ENCODE results near the gene LST1. TPM values are rescaled to one million over a fixed set of nuclear protein-coding genes. Genes with fewer than 3 reads are reported as not detected.
A peak's percentile ranks its signal among the peaks of the same experiment; 100 is the strongest.

Gene LST1
- total and polyA plus RNA-seq, 4 donors, result 10.4 to 24.6 (median 13.4) TPM

GRCh38 chr6:31621320-31621939, 35.4 kb downstream of the LST1 start:
- Histone ChIP-seq H3K27ac (ENCODE audit: low read depth in 1 of 2, low read length in 2 of 2) (peak overlapping the region; percentile 93 to 95), H3K9ac (ENCODE audit: low read depth in 1 of 2, low read length in 2 of 2) (peak overlapping the region; percentile 84 to 97), H3K27me3 (ENCODE audit: control insufficient read depth in 4 of 4, insufficient read depth in 4 of 4, low read length in 3 of 4) (no peaks in the 10 kb centered on the region), H3K36me3 (ENCODE audit: control insufficient read depth in 4 of 4, insufficient read depth in 3 of 4, low read depth in 1 of 4, low read length in 3 of 4) (peaks cover 12 to 30% (median 27%) of the 10 kb centered on the region in 4 donors), H3K9me3 (ENCODE audit: control insufficient read depth in 4 of 4, low read length in 3 of 4) (no peaks in the 10 kb centered on the region), H3K4me3 (ENCODE audit: low read depth in 1 of 3, low read length in 3 of 3) (peak overlapping the region; percentile 87 to 96 (median 90)), H3K4me1 (ENCODE audit: control insufficient read depth in 4 of 4, insufficient read depth in 4 of 4, low read length in 3 of 4) (peaks cover 4 to 14% (median 7%) of the 10 kb centered on the region in 4 donors)
- WGBS, result 29% methylated on average over 15 of the region's 15 CpGs
- TF ChIP-seq SP1 (IDR thresholded peaks at IDR 0.05) (no peak), ZBTB33 (IDR thresholded peaks at IDR 0.05) (no peak), NR2F2 (IDR thresholded peaks at IDR 0.05) (no peak), ATF3 (IDR thresholded peaks at IDR 0.05) (no peak), REST (IDR thresholded peaks at IDR 0.05) (no peak), HNF4G (IDR thresholded peaks at IDR 0.05) (no peak), TAF1 (conservative IDR thresholded peaks at IDR 0.05) (no peak), JUND (IDR thresholded peaks at IDR 0.05) (no peak), EGR1 (IDR thresholded peaks at IDR 0.05; ENCODE audit: low read depth in 2 of 2) (no peak), HNF4A (conservative IDR thresholded peaks at IDR 0.05) (no peak), CTCF (IDR thresholded peaks at IDR 0.05; ENCODE audit: low read depth, low read length, missing input control) (no peak), YY1 (IDR thresholded peaks at IDR 0.05) (no peak), FOXA1 (IDR thresholded peaks at IDR 0.05) (no peak), RXRA (IDR thresholded peaks at IDR 0.05) (no peak)
- DNase-seq (ENCODE audit: low spot score), result no peak

GRCh38 chr6:31621991-31622390, 35.9 kb downstream of the LST1 start:
- Histone ChIP-seq H3K27me3 (ENCODE audit: control insufficient read depth in 4 of 4, insufficient read depth in 4 of 4, low read length in 3 of 4) (no peaks in the 10 kb centered on the region), H3K27ac (ENCODE audit: low read depth in 1 of 2, low read length in 2 of 2) (peak overlapping the region in 1 of 2 donors; percentile 95), H3K36me3 (ENCODE audit: control insufficient read depth in 4 of 4, insufficient read depth in 3 of 4, low read depth in 1 of 4, low read length in 3 of 4) (peaks cover 13 to 36% (median 32%) of the 10 kb centered on the region in 4 donors), H3K4me1 (ENCODE audit: control insufficient read depth in 4 of 4, insufficient read depth in 4 of 4, low read length in 3 of 4) (peaks cover 4 to 14% (median 7%) of the 10 kb centered on the region in 4 donors), H3K4me3 (ENCODE audit: low read depth in 1 of 3, low read length in 3 of 3) (peak overlapping the region in 2 of 3 donors; percentile 87 to 90), H3K9ac (ENCODE audit: low read depth in 1 of 2, low read length in 2 of 2) (peak overlapping the region in 1 of 2 donors; percentile 97), H3K9me3 (ENCODE audit: control insufficient read depth in 4 of 4, low read length in 3 of 4) (no peaks in the 10 kb centered on the region)
- 58% methylated on average over 4 of the region's 4 CpGs for WGBS
- DNase-seq (ENCODE audit: low spot score), result no peak
- no peak for TF ChIP-seq CTCF (IDR thresholded peaks at IDR 0.05; ENCODE audit: low read depth, low read length, missing input control)
- TF ChIP-seq RAD21 (IDR thresholded peaks at IDR 0.05), result no peak
- no peak for TF ChIP-seq ZBTB33 (IDR thresholded peaks at IDR 0.05)
- TF ChIP-seq NR2F2 (IDR thresholded peaks at IDR 0.05), result no peak
- no peak for TF ChIP-seq HNF4G (IDR thresholded peaks at IDR 0.05)
- no peak for TF ChIP-seq GABPA (IDR thresholded peaks at IDR 0.05 in 1 of 2, conservative IDR thresholded peaks at IDR 0.05 in 1 of 2)
- no peak for TF ChIP-seq FOXA2 (IDR thresholded peaks at IDR 0.05)
- TF ChIP-seq SP1 (IDR thresholded peaks at IDR 0.05), result no peak
- TF ChIP-seq HNF4A (conservative IDR thresholded peaks at IDR 0.05), result no peak
